SK-N-SH (cell line): ENCODE data around the gene CPNE4. TPM values are rescaled to one million over a fixed set of nuclear protein-coding genes. Genes with fewer than 3 reads are reported as not detected.

Experiments
- CTCF ChIA-PET: fragments of 300-600, 350-600 bp; formaldehyde crosslinking; extraction: SDS; loops from one replicate; lab custom pipeline; 2021; lab: Yijun Ruan, JAX
- POLR2A ChIA-PET: fragments of 350-600 bp; sonication (Branson Sonifier 250); formaldehyde crosslinking; extraction: SDS; loops from one replicate; lab custom pipeline; 2020; ENCODE audit warnings: antibody characterized with exemption, inconsistent platforms; lab: Yijun Ruan, JAX
- DNase-seq: peaks from one replicate; pipeline ENCODE4 v3.0.0; 2012
- H2AFZ ChIP-seq: fragments of 200-600 bp; sonication (generic); 2 replicates; pipeline ENCODE4 v1.8.1; 2016; ENCODE audit warnings: antibody characterized with exemption, mild to moderate bottlenecking, low read depth
- H3F3A ChIP-seq: fragments of 200-600 bp; sonication (generic); replicated peaks from 2 replicates; pipeline ENCODE3; 2016; ENCODE audit warnings: antibody characterized with exemption, mild to moderate bottlenecking; ENCODE audit not compliant: insufficient read depth
- H3K27ac ChIP-seq, 2 experiments: fragments of 200-500 bp in 1 of 2; fragments of 200-600 bp in 1 of 2; sonication (Bioruptor generic) in 1 of 2; sonication (generic), shearing (Covaris generic) in 1 of 2; 2 replicates each; pipeline versions ENCODE4 v1.5.1 to v1.6.1; 2014 to 2016; ENCODE audit warnings: low read depth in 2 of 2, inconsistent platforms in 1 of 2, low read length in 1 of 2, mild to moderate bottlenecking in 1 of 2, mixed read lengths in 1 of 2
- H3K27me3 ChIP-seq: fragments of 200-600 bp; sonication (generic), shearing (Covaris generic); 2 replicates; pipeline ENCODE4 v1.6.1; 2016; ENCODE audit warnings: mixed run types; ENCODE audit not compliant: insufficient read depth
- H3K36me3 ChIP-seq, 2 experiments: fragments of 200-500 bp in 1 of 2; fragments of 200-600 bp in 1 of 2; sonication (Bioruptor generic) in 1 of 2; sonication (generic) in 1 of 2; replicated peaks in 1 of 2; 2 replicates each; pipeline versions ENCODE3 to v1.5.1; 2014 to 2016; ENCODE audit warnings: low read length in 1 of 2, mild to moderate bottlenecking in 1 of 2; ENCODE audit not compliant: insufficient read depth in 2 of 2, control insufficient read depth in 1 of 2
- H3K4me1 ChIP-seq, 2 experiments: fragments of 200-500 bp in 1 of 2; fragments of 200-600 bp in 1 of 2; sonication (Bioruptor generic) in 1 of 2; sonication (generic), shearing (Covaris generic) in 1 of 2; 2 replicates each; pipeline versions ENCODE4 v1.5.1 to v1.6.1; 2014 to 2016; ENCODE audit warnings: low read depth in 1 of 2, low read length in 1 of 2, mixed run types in 1 of 2; ENCODE audit not compliant: insufficient read depth in 2 of 2, control insufficient read depth in 1 of 2
- H3K4me2 ChIP-seq: fragments of 200-600 bp; sonication (generic), shearing (Covaris generic); 2 replicates; pipeline ENCODE4 v1.6.1; 2017; ENCODE audit warnings: mixed run types
- H3K4me3 ChIP-seq, 2 experiments: fragments of 200-500 bp in 1 of 2; fragments of 200-600 bp in 1 of 2; sonication (Bioruptor generic) in 1 of 2; sonication (generic), shearing (Covaris generic) in 1 of 2; 2 replicates each; pipeline versions ENCODE4 v1.5.1 to v1.8.1; 2014 to 2016; ENCODE audit warnings: low read depth in 2 of 2, inconsistent platforms in 1 of 2, low read length in 1 of 2, mild to moderate bottlenecking in 1 of 2, mixed read lengths in 1 of 2, moderate library complexity in 1 of 2
- H3K79me2 ChIP-seq: fragments of 200-600 bp; sonication (generic); 2 replicates; pipeline ENCODE4 v1.8.1; 2017; ENCODE audit warnings: mild to moderate bottlenecking; ENCODE audit not compliant: insufficient read depth
- H3K9ac ChIP-seq: fragments of 200-600 bp; sonication (generic); 2 replicates; pipeline ENCODE4 v1.6.1; 2017; ENCODE audit warnings: mixed run types
- H3K9me2 ChIP-seq: fragments of 200-600 bp; sonication (generic); 2 replicates; pipeline ENCODE4 v1.6.1; 2017; ENCODE audit warnings: mixed run types
- H3K9me3 ChIP-seq: fragments of 200-600 bp; sonication (generic); 2 replicates; pipeline ENCODE4 v1.6.1; 2017; ENCODE audit warnings: mixed run types, mild to moderate bottlenecking, moderate library complexity
- H4K20me1 ChIP-seq: fragments of 200-600 bp; sonication (generic); 2 replicates; pipeline ENCODE4 v1.6.1; 2017; ENCODE audit warnings: mild to moderate bottlenecking, mixed run types; ENCODE audit not compliant: insufficient read depth
- CHD2 ChIP-seq: fragments of 150-350 bp; IDR thresholded peaks from 2 replicates; pipeline ENCODE4 v1.6.1; 2018; ENCODE audit warnings: low read length; ENCODE audit not compliant: partially characterized antibody
- ELF1 ChIP-seq: IDR thresholded peaks from 2 replicates; pipeline ENCODE4 v1.4.0; 2012
- EP300 ChIP-seq, 2 experiments: IDR thresholded peaks; 2 replicates each; pipeline versions ENCODE4 v1.4.0 to v1.6.1; 2012; ENCODE audit warnings: borderline replicate concordance in 1 of 2, low read depth in 1 of 2, low read length in 1 of 2
- EZH2phosphoT487 ChIP-seq: fragments of 200-600 bp; sonication (generic); IDR thresholded peaks from 2 replicates; pipeline ENCODE4 v1.6.1; 2017; ENCODE audit warnings: low read depth, mixed run types, mild to moderate bottlenecking, antibody characterized with exemption, moderate library complexity, borderline replicate concordance
- FOSL2 ChIP-seq: IDR thresholded peaks from 2 replicates; pipeline ENCODE4 v1.4.0; 2012; ENCODE audit warnings: low read depth, mild to moderate bottlenecking, moderate library complexity, borderline replicate concordance
- FOXM1 ChIP-seq: IDR thresholded peaks from 2 replicates; pipeline ENCODE4 v1.4.0; 2012; ENCODE audit warnings: low read depth, mild to moderate bottlenecking
- GATA2 ChIP-seq: sonication (generic); formaldehyde crosslinking; IDR thresholded peaks from 2 replicates; pipeline ENCODE4 v1.5.0; 2020; ENCODE audit warnings: mild to moderate bottlenecking, missing genetic modification reagents
- NFIC ChIP-seq: IDR thresholded peaks from 2 replicates; pipeline ENCODE4 v1.4.0; 2012; ENCODE audit warnings: borderline replicate concordance
- NRF1 ChIP-seq: IDR thresholded peaks from 2 replicates; pipeline ENCODE4 v1.6.1; 2012; ENCODE audit warnings: low read depth, mild to moderate bottlenecking, low read length
- RAD21 ChIP-seq: IDR thresholded peaks from 2 replicates; pipeline ENCODE4 v1.6.1; 2012; ENCODE audit warnings: mild to moderate bottlenecking, low read length
- RCOR1 ChIP-seq: fragments of 150-350 bp; IDR thresholded peaks from 2 replicates; pipeline ENCODE4 v1.6.1; 2017; ENCODE audit warnings: antibody characterized with exemption, low read length
- SIN3A ChIP-seq: IDR thresholded peaks from 2 replicates; pipeline ENCODE4 v1.6.1; 2012; ENCODE audit warnings: low read depth, mild to moderate bottlenecking, low read length, moderate library complexity, borderline replicate concordance
- SMC3 ChIP-seq: IDR thresholded peaks from 2 replicates; pipeline ENCODE4 v1.6.1; 2012; ENCODE audit warnings: low read depth, low read length, improper control_type of control experiment
- TCF12 ChIP-seq: IDR thresholded peaks from 2 replicates; pipeline ENCODE4 v1.4.0; 2012
- TEAD4 ChIP-seq: IDR thresholded peaks from 2 replicates; pipeline ENCODE4 v1.4.0; 2012; ENCODE audit warnings: mild to moderate bottlenecking, borderline replicate concordance; ENCODE audit not compliant: insufficient read depth
- YY1 ChIP-seq: IDR thresholded peaks from 2 replicates; pipeline ENCODE4 v1.4.0; 2012; ENCODE audit warnings: low read depth, mild to moderate bottlenecking
- ZBTB33 ChIP-seq: IDR thresholded peaks from 2 replicates; pipeline ENCODE4 v1.4.0; 2012; ENCODE audit warnings: low read depth, borderline replicate concordance
- WGBS: methylation state at CpG from one replicate; pipeline ENCODE4 v1.1.6; 2017; ENCODE audit warnings: low lambda C conversion rate; 5-methylcytosine and 5-hydroxymethylcytosine counted together
- polyA plus RNA-seq, 3 experiments: library from polyadenylated mRNA; depleted of rRNA; stranded (reverse); fragments of >200 nt; gene quantifications; 2 replicates each; pipeline ENCODE4 v1.2.3, GENCODE V29; 2012
- TF ChIP-seq, protein P1 (sequence below): fragments of 200-600 bp; sonication (generic); IDR thresholded peaks from 2 replicates; pipeline ENCODE4 v1.6.1; 2017; ENCODE audit warnings: antibody characterized with exemption, mild to moderate bottlenecking, moderate library complexity
- TF ChIP-seq, protein P2 (sequence below): fragments of 150-350 bp; IDR thresholded peaks from 2 replicates; pipeline ENCODE4 v1.6.1; 2016; ENCODE audit warnings: mild to moderate bottlenecking, low read depth, low read length
- TF ChIP-seq, protein P3 (sequence below): fragments of 150-350 bp; IDR thresholded peaks from 2 replicates; pipeline ENCODE4 v1.6.1; 2017; ENCODE audit warnings: antibody characterized with exemption, low read length, low read depth, borderline replicate concordance

CPNE4 gene
- polyA plus RNA-seq, 1 of the 3 experiments (the other 2 are of a cell fraction), result not detected

DNA sequence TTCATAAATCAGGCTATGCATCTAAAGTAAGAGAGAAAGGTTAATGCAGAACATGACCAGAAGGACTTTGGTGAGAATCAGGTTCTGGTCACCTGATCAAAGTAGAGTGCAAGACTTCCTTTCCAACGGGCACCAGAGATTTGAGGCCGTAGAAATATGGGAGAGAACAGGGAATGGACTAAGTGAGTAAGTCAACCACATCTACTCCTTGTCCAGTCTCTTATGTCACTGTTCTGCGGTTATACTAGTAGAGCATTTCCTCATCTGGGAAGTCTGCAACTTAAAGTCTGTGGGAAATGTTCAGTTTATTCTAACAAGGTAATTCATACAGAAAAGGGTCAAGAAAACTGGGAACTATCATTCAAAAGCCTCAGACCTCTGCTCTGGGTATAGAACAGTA lies 232.8 kb downstream of the CPNE4 start:
- TF ChIP-seq FOXM1, result no peak
- no peak for TF ChIP-seq EZH2phosphoT487
- no peak for TF ChIP-seq SIN3A
- TF ChIP-seq CHD2, result no peak
- TF ChIP-seq, protein P1, sequence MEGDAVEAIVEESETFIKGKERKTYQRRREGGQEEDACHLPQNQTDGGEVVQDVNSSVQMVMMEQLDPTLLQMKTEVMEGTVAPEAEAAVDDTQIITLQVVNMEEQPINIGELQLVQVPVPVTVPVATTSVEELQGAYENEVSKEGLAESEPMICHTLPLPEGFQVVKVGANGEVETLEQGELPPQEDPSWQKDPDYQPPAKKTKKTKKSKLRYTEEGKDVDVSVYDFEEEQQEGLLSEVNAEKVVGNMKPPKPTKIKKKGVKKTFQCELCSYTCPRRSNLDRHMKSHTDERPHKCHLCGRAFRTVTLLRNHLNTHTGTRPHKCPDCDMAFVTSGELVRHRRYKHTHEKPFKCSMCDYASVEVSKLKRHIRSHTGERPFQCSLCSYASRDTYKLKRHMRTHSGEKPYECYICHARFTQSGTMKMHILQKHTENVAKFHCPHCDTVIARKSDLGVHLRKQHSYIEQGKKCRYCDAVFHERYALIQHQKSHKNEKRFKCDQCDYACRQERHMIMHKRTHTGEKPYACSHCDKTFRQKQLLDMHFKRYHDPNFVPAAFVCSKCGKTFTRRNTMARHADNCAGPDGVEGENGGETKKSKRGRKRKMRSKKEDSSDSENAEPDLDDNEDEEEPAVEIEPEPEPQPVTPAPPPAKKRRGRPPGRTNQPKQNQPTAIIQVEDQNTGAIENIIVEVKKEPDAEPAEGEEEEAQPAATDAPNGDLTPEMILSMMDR, result no peak
- no peak for TF ChIP-seq SMC3
- TF ChIP-seq TCF12, result no peak
- TF ChIP-seq, all 33 proteins: peak for 0
- no peak overlapping the region for H3K27ac ChIP-seq
- H3K36me3 ChIP-seq, result no peaks in the 10 kb centered on the region
- no peaks in the 10 kb centered on the region for H3K27me3 ChIP-seq
- no peaks in the 10 kb centered on the region for H3F3A ChIP-seq
- WGBS, result 55% methylated on average over 3 of the region's 3 CpGs
- no peak overlapping the region for H3K4me3 ChIP-seq
- no peaks in the 10 kb centered on the region for H4K20me1 ChIP-seq
- no peak overlapping the region for H3K9ac ChIP-seq
- CTCF ChIA-PET, result interaction anchor here (1.0 to 1.2 kb wide), 3 partner anchors 11 to 233 kb away, joined by 3 read pairs; partner anchors contain the start of gene CPNE4
- no peaks in the 10 kb centered on the region for H3K9me3 ChIP-seq
- H2AFZ ChIP-seq, result no peak overlapping the region
- H3K4me1 ChIP-seq, result no peaks in the 10 kb centered on the region; a peak in 1 of 4 replicates
- no peaks in the 10 kb centered on the region for H3K9me2 ChIP-seq
- POLR2A ChIA-PET, result no interaction called here
- no peak for DNase-seq
- H3K4me2 ChIP-seq, result no peak overlapping the region
- no peaks in the 10 kb centered on the region for H3K79me2 ChIP-seq

DNA sequence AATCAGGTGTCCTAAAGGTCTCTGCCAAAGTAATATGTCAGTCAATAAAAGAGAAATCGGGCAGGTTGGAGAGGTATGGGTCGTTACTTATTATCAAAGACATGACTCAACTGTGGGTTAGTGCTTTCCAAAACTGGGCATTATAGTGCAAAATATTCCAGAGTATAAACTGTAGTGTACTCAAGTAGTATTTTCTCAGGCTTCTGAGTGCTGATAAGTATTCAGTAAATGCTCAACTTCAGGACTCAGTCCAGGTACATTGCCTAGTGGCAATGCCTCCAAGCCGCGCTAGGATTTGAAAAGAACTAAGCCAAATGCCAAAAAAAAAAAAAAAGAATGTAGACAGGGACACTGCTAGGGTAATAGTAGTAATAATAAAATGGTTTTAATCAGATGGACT lies 233.2 kb downstream of the CPNE4 start:
- Histone ChIP-seq H3K4me3 (no peak overlapping the region), H4K20me1 (no peaks in the 10 kb centered on the region), H3K4me1 (no peaks in the 10 kb centered on the region; a peak in 1 of 4 replicates), H3K79me2 (no peaks in the 10 kb centered on the region), H2AFZ (no peak overlapping the region), H3K27ac (no peak overlapping the region), H3K9me2 (no peaks in the 10 kb centered on the region), H3K9me3 (no peaks in the 10 kb centered on the region), H3K27me3 (no peaks in the 10 kb centered on the region), H3K9ac (no peak overlapping the region), H3K4me2 (no peak overlapping the region), H3F3A (no peaks in the 10 kb centered on the region), H3K36me3 (no peaks in the 10 kb centered on the region)
- CTCF ChIA-PET, result no interaction called here
- DNase-seq, result no peak
- no peak for TF ChIP-seq FOSL2
- TF ChIP-seq TCF12, result no peak
- TF ChIP-seq, protein P2, sequence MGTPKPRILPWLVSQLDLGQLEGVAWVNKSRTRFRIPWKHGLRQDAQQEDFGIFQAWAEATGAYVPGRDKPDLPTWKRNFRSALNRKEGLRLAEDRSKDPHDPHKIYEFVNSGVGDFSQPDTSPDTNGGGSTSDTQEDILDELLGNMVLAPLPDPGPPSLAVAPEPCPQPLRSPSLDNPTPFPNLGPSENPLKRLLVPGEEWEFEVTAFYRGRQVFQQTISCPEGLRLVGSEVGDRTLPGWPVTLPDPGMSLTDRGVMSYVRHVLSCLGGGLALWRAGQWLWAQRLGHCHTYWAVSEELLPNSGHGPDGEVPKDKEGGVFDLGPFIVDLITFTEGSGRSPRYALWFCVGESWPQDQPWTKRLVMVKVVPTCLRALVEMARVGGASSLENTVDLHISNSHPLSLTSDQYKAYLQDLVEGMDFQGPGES, result no peak
- no peak for TF ChIP-seq NRF1
- TF ChIP-seq EP300 (IDR thresholded peaks at IDR 0.05; ENCODE audit: borderline replicate concordance in 1 of 2, low read depth in 1 of 2, low read length in 1 of 2), result no peak
- TF ChIP-seq ZBTB33, result no peak
- TF ChIP-seq NFIC, result no peak
- TF ChIP-seq RAD21, result no peak
- no peak for TF ChIP-seq YY1
- TF ChIP-seq, protein P3, sequence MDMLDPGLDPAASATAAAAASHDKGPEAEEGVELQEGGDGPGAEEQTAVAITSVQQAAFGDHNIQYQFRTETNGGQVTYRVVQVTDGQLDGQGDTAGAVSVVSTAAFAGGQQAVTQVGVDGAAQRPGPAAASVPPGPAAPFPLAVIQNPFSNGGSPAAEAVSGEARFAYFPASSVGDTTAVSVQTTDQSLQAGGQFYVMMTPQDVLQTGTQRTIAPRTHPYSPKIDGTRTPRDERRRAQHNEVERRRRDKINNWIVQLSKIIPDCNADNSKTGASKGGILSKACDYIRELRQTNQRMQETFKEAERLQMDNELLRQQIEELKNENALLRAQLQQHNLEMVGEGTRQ, result no peak
- TF ChIP-seq FOXM1, result no peak
- TF ChIP-seq CHD2, result no peak
- TF ChIP-seq SIN3A, result no peak
- TF ChIP-seq ELF1, result no peak
- TF ChIP-seq TEAD4, result no peak
- TF ChIP-seq RCOR1, result no peak
- no peak for TF ChIP-seq GATA2 (CRISPR knock-in tag)
- 64% methylated on average over 4 of the region's 4 CpGs for WGBS
- POLR2A ChIA-PET, result no interaction called here
